K562 (cell line): Measurements from ENCODE around the gene SORT1. TPM values are rescaled to one million over a fixed set of nuclear protein-coding genes. Genes with fewer than 3 reads are reported as not detected.

Experiments
- ATAC-seq: fragments of 200-7000 bp; cut with Tn5 transposase; 3 replicates; pipeline ENCODE4 v1.9.1; 2020; ENCODE audit warnings: moderate library complexity
- BruUV-seq: library from RNA; stranded (reverse); fragments of 400-500 nt; replicated peaks from 2 replicates; lab custom pipeline; 2021; lab: Mats Ljungman, UMichigan
- CTCF ChIA-PET: fragments of 300-600 bp; formaldehyde crosslinking; extraction: SDS; loops from one replicate; lab custom pipeline; 2021; ENCODE audit warnings: low intra/inter-chr PET ratio; lab: Yijun Ruan, JAX
- POLR2A ChIA-PET: fragments of 300-600, 350-650 bp; sonication (Branson Sonifier 250); formaldehyde crosslinking; extraction: SDS; loops from one replicate; lab custom pipeline; 2021; ENCODE audit warnings: antibody characterized with exemption, inconsistent platforms; lab: Yijun Ruan, JAX
- DNase-seq, 4 experiments: peaks; one replicate each; pipeline versions ENCODE4 v3.0.0 to v3.0.0-alpha.2; 2011 to 2018; ENCODE audit warnings: low spot score in 3 of 4, mixed read lengths in 3 of 4; ENCODE audit errors: extremely low read depth in 1 of 4
- FAIRE-seq: peaks from 2 replicates; lab custom pipeline; 2011; peaks lifted over from hg19 to GRCh38; lab: Jason Lieb, UNC
- H2AFZ ChIP-seq: 2 replicates; pipeline ENCODE4 v1.6.0; 2011; ENCODE audit warnings: low read depth, low read length, control low read depth, inconsistent platforms
- H3K27ac ChIP-seq: fragments of 200-600 bp; 3 replicates; pipeline ENCODE4 v1.8.0; 2011; ENCODE audit warnings: low read depth, mild to moderate bottlenecking, control low read depth, inconsistent platforms, low read length, moderate library complexity, mixed read lengths; ENCODE audit errors: extremely low read depth
- H3K27me3 ChIP-seq, 2 experiments: fragments of 300-600 bp in 1 of 2; 2 replicates in 1 of 2; 3 replicates in 1 of 2; pipeline versions ENCODE4 v1.6.0 to v1.8.0; 2011; ENCODE audit warnings: inconsistent platforms in 2 of 2, low read length in 2 of 2, mild to moderate bottlenecking in 1 of 2, mixed read lengths in 1 of 2, moderate library complexity in 1 of 2; ENCODE audit not compliant: control insufficient read depth in 2 of 2, insufficient read depth in 2 of 2
- H3K36me3 ChIP-seq: fragments of 300-600 bp; 3 replicates; pipeline ENCODE4 v1.8.0; 2011; ENCODE audit warnings: mild to moderate bottlenecking, low read length, inconsistent platforms; ENCODE audit not compliant: control insufficient read depth, insufficient read depth
- H3K4me1 ChIP-seq, 2 experiments: fragments of 200-600 bp in 1 of 2; replicated peaks in 1 of 2; 2 replicates in 1 of 2; 3 replicates in 1 of 2; pipeline versions ENCODE4 v1.5.1 to v1.8.0; 2011; ENCODE audit warnings: inconsistent platforms in 2 of 2, low read length in 2 of 2, mild to moderate bottlenecking in 1 of 2, mixed read lengths in 1 of 2, moderate library complexity in 1 of 2; ENCODE audit not compliant: control insufficient read depth in 2 of 2, insufficient read depth in 2 of 2
- H3K4me2 ChIP-seq: 2 replicates; pipeline ENCODE4 v1.6.1; 2011; ENCODE audit warnings: low read length, control low read depth, inconsistent platforms, mixed read lengths; ENCODE audit not compliant: insufficient read depth
- H3K4me3 ChIP-seq: fragments of 200-600 bp; sonication (generic), shearing (Covaris generic); 2 replicates; pipeline ENCODE4 v1.5.1; 2016; ENCODE audit warnings: control low read depth, inconsistent platforms
- H3K79me2 ChIP-seq: fragments of 200-600 bp; 3 replicates; pipeline ENCODE4 v1.8.0; 2011; ENCODE audit warnings: low read length, inconsistent platforms; ENCODE audit not compliant: control insufficient read depth, insufficient read depth
- H3K9ac ChIP-seq, 2 experiments: 2 replicates each; pipeline versions ENCODE4 v1.6.0 to v1.6.1; 2011; ENCODE audit warnings: low read depth in 2 of 2, low read length in 2 of 2, control low read depth in 1 of 2, inconsistent platforms in 1 of 2, mild to moderate bottlenecking in 1 of 2, mixed read lengths in 1 of 2; ENCODE audit not compliant: insufficient read depth in 1 of 2
- H3K9me1 ChIP-seq: one replicate; pipeline ENCODE4 v1.6.0; 2011; ENCODE audit warnings: inconsistent platforms, mild to moderate bottlenecking, low read length, moderate library complexity; ENCODE audit not compliant: control insufficient read depth, insufficient read depth
- H3K9me3 ChIP-seq: replicated peaks from 2 replicates; pipeline ENCODE4 v1.5.1; 2011; ENCODE audit warnings: low read depth, low read length, inconsistent platforms; ENCODE audit not compliant: control insufficient read depth, insufficient read depth
- H4K20me1 ChIP-seq: replicated peaks from 2 replicates; pipeline ENCODE4 v1.6.1; 2011; ENCODE audit warnings: low read length, inconsistent platforms, mixed read lengths; ENCODE audit not compliant: control insufficient read depth, insufficient read depth
- ARNT ChIP-seq, 2 experiments: fragments of 450-650 bp; IDR thresholded peaks; 2 replicates each; pipeline ENCODE4 v1.6.1; 2016; ENCODE audit warnings: mild to moderate bottlenecking in 1 of 2
- CBX8 ChIP-seq: fragments of 200-600 bp; sonication (generic); IDR thresholded peaks from 2 replicates; pipeline ENCODE4 v1.6.1; 2012; ENCODE audit warnings: borderline replicate concordance, mixed run types, low read depth, mild to moderate bottlenecking, moderate library complexity, mixed read lengths, low read length, control low read depth, inconsistent platforms; ENCODE audit not compliant: poor library complexity, severe bottlenecking; ENCODE audit errors: extremely low read depth
- GATA2 ChIP-seq: sonication (generic); formaldehyde crosslinking; IDR thresholded peaks from 2 replicates; pipeline ENCODE4 v1.4.0; 2020; ENCODE audit warnings: mild to moderate bottlenecking, missing genetic modification reagents
- HNRNPH1 ChIP-seq: fragments of 200-400 bp; formaldehyde crosslinking; optimal IDR thresholded peaks from 2 replicates; pipeline ENCODE3; 2017; ENCODE audit warnings: low read depth, mild to moderate bottlenecking, low read length, moderate library complexity
- HOXB6 ChIP-seq: fragments of 250-450 bp; sonication (Bioruptor Pico); IDR thresholded peaks from 2 replicates; pipeline ENCODE4 v1.5.1; 2022; ENCODE audit warnings: mild to moderate bottlenecking, borderline replicate concordance
- KLF6 ChIP-seq: fragments of 250-450 bp; sonication (Bioruptor Pico); IDR thresholded peaks from 2 replicates; pipeline ENCODE4 v1.4.0; 2020; ENCODE audit warnings: mild to moderate bottlenecking, moderate library complexity, borderline replicate concordance
- MAFF ChIP-seq: IDR thresholded peaks from 2 replicates; pipeline ENCODE4 v1.6.1; 2012; ENCODE audit warnings: low read length, improper control_type of control experiment
- PCBP2 ChIP-seq: fragments of 200-400 bp; formaldehyde crosslinking; IDR thresholded peaks from 2 replicates; pipeline ENCODE4 v1.6.1; 2018; ENCODE audit warnings: low read length, low read depth, mild to moderate bottlenecking, moderate library complexity; ENCODE audit not compliant: poor library complexity, severe bottlenecking
- RBBP5 ChIP-seq: fragments of 200-600 bp; sonication (generic); IDR thresholded peaks from 2 replicates; pipeline ENCODE4 v1.6.1; 2012; ENCODE audit warnings: borderline replicate concordance, mild to moderate bottlenecking, low read length, control low read depth, inconsistent platforms; ENCODE audit not compliant: insufficient read depth, poor library complexity, severe bottlenecking
- RFX7 ChIP-seq: fragments of 250-450 bp; sonication (Bioruptor Pico); IDR thresholded peaks from 2 replicates; pipeline ENCODE4 v1.5.1; 2021; ENCODE audit warnings: mild to moderate bottlenecking
- SMAD4 ChIP-seq: fragments of 250-450 bp; sonication (Bioruptor Pico); conservative IDR thresholded peaks from 2 replicates; pipeline ENCODE4 v1.8.0; 2021; ENCODE audit warnings: inconsistent platforms, mild to moderate bottlenecking, moderate library complexity
- TSC22D4 ChIP-seq: fragments of 450-650 bp; IDR thresholded peaks from 2 replicates; pipeline ENCODE4 v1.6.1; 2016; ENCODE audit warnings: missing genetic modification characterization, missing biosample characterization, control low read depth
- XRCC3 ChIP-seq: fragments of 450-650 bp; IDR thresholded peaks from 2 replicates; pipeline ENCODE4 v1.6.1; 2017; ENCODE audit warnings: mild to moderate bottlenecking, moderate library complexity
- ZNF23 ChIP-seq: fragments of 250-450 bp; sonication (Bioruptor Pico); IDR thresholded peaks from 2 replicates; pipeline ENCODE4 v1.4.0; 2020; ENCODE audit warnings: mild to moderate bottlenecking
- WGBS: fragments of 100-300 bp; shearing (Covaris generic); methylation state at CpG from one replicate; pipeline ENCODE4 v1.1.6; 2016; ENCODE audit warnings: low coverage, mixed read lengths; ENCODE audit not compliant: insufficient coverage; ENCODE audit errors: missing lambda C conversion rate; 5-methylcytosine and 5-hydroxymethylcytosine counted together
- in situ Hi-C: fragments of 300-500 bp; cut with MboI; formaldehyde crosslinking; loops from 4 replicates; pipeline ENCODE4 v1.15.0; 2018; ENCODE audit warnings: inconsistent platforms, mixed read lengths
- intact Hi-C: fragments of 100-400 bp; cut with micrococcal nuclease; formaldehyde crosslinking; loops from 2 replicates; pipeline ENCODE4 v1.14.2; 2022
- polyA plus RNA-seq, 8 experiments: library from polyadenylated mRNA; depleted of rRNA in 4 of 8; stranded (reverse) in 5 of 8; unstranded in 3 of 8; fragments of >200 nt; fragmentation: Nextera tagmentation in 2 of 8; fragmentation: Illumina TruSeq in 1 of 8; extraction: Ambion mirVana in 2 of 8; extraction: Trizol in 1 of 8; gene quantifications; 2 replicates each; pipeline versions ENCODE4 v1.2.1 to v1.2.3, GENCODE V29; 2011 to 2014; ENCODE audit warnings: inconsistent platforms in 1 of 8, missing spikeins in 1 of 8
- total RNA-seq, 7 experiments: library from RNA; depleted of rRNA in 6 of 7; stranded (reverse); fragments of >200 nt in 6 of 7; fragmentation: Illumina TruSeq in 2 of 7; extraction: Trizol in 2 of 7; gene quantifications; 2 replicates each; pipeline versions ENCODE4 v1.2.1 to v1.2.3, GENCODE V29; 2011 to 2021; ENCODE audit warnings: low replicate concordance in 1 of 7
- TF ChIP-seq, protein P1 (sequence below): fragments of 450-650 bp; formaldehyde crosslinking; conservative IDR thresholded peaks from 2 replicates; pipeline ENCODE4 v1.4.0; 2022; ENCODE audit warnings: mild to moderate bottlenecking, missing genetic modification characterization

SORT1 gene
- total and polyA plus RNA-seq, 9 of the 15 experiments (the other 6 are each of a cell fraction or from before 2014, with no cell fraction given): 27.4 to 112 (median 65.0) TPM

DNA sequence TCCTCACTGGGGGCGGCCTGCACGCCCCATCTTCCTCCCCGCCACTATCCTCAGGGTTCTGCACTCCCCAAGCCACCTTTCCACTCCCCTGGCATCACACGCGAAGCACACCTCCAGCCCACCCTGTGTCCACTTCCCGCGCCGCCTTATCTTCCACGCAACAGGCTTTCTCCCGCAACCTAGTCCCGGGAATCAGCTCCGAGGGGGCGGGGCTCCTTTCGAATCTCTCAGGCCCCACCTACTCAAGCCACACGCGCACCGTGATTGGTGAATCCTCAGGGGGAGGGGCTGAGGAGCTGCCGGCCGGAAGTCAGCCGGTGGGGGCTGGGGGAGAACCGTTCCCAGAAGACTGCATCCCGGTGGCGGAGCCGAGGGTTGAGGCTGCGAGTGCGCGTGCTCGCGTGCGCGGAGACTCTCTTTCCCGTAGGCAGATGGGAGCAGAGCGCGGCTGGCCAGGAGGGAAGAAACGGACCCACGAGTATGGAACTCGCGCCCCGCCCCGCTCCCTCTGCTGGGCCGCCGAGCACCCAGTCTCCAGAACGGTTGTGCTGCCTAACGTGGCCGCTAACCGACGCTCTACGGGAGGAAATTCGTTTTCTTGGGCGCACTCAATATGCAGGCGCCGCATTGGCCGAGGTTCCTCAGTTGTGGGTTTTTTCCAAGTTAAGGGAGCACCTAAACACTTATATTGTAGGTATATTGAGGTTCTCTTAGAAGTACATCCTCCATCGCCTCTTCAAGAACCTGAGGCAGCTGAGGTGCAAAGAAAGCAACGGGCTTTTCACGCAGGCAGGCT is 114.6 kb downstream of the SORT1 start, which contains the start of gene PSRC1:
TSS of gene PSRC1 (minus strand) at position 194 of the 796 bp plus-strand sequence.
- Histone ChIP-seq H3K9ac (peak within 1 kb of the TSS; percentile 90 to 94), H3K27me3 (no peaks in the 10 kb centered on the region), H3K9me3 (no peaks in the 10 kb centered on the region), H3K36me3 (peaks cover 30% of the 10 kb centered on the region; the same call in 2 of the 3 replicates), H3K4me2 (peak within 1 kb of the TSS; percentile 99), H3K27ac (peak within 1 kb of the TSS; percentile 97), H3K79me2 (peaks cover 27% of the 10 kb centered on the region), H4K20me1 (no peaks in the 10 kb centered on the region; the same call in 1 of the 2 replicates), H3K4me1 (peaks cover 31 to 37% of the 10 kb centered on the region in 2 experiments), H2AFZ (peak within 1 kb of the TSS; percentile 95), H3K9me1 (no peaks in the 10 kb centered on the region), H3K4me3 (peak within 1 kb of the TSS; percentile 68)
- ChIA-PET POLR2A (interaction anchor here (0.6 to 1.9 kb wide), 22 partner anchors 12 to 249 kb away, joined by 3 to 16 read pairs (median 3); partner anchors contain the start of genes MYBPHL and SORT1), CTCF (interaction anchor here (0.9 kb wide), 1 partner anchor 116 kb away, joined by 6 read pairs; no protein-coding TSS in a partner anchor)
- WGBS: under 1% methylated on average over 56 of the region's 56 CpGs
- FAIRE-seq: peak; percentile 92
- ATAC-seq: peak; percentile 97
- in situ Hi-C loops (no loop called here), intact Hi-C loops (loop anchor here (2.0 kb wide), 1 partner anchor 116 kb away; no protein-coding TSS in a partner anchor)
- TSS peak; percentile 98 for BruUV-seq
- peak; percentile 99 to 100 (median 100) for DNase-seq
- TF ChIP-seq TSC22D4 (tag) (0 out of 2 replicates have a peak, but pooled peaks have one; percentile 66), XRCC3 (no peak), RFX7 (CRISPR knock-in tag) (no peak), RBBP5 (peak; percentile 81), PCBP2 (no peak), GATA2 (CRISPR knock-in tag) (no peak), HOXB6 (no peak), MAFF (no peak), ZNF23 (no peak), ARNT (IDR thresholded peaks at IDR 0.05) (0 out of 4 replicates have a peak, but pooled peaks of 1 of the 2 experiments have one; percentile 4), CBX8 (no peak), HNRNPH1 (no peak), SMAD4 (CRISPR knock-in tag) (peak; percentile 68; the same call in 1 of the 2 replicates), KLF6 (peak; percentile 77; the same call in 1 of the 2 replicates)
- TF ChIP-seq, protein P1, sequence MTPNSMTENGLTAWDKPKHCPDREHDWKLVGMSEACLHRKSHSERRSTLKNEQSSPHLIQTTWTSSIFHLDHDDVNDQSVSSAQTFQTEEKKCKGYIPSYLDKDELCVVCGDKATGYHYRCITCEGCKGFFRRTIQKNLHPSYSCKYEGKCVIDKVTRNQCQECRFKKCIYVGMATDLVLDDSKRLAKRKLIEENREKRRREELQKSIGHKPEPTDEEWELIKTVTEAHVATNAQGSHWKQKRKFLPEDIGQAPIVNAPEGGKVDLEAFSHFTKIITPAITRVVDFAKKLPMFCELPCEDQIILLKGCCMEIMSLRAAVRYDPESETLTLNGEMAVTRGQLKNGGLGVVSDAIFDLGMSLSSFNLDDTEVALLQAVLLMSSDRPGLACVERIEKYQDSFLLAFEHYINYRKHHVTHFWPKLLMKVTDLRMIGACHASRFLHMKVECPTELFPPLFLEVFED (CRISPR knock-in tag): 0 out of 2 replicates have a peak, but pooled peaks have one; percentile 15
